22Rv1 (cell line): ENCODE data around the gene ATAD5.

Experiments
- ZFX ChIP-seq: fragments of 450-650 bp; IDR thresholded peaks from 2 replicates; pipeline ENCODE4 v1.6.1; 2017; ENCODE audit warnings: antibody characterized with exemption, borderline replicate concordance
- TF ChIP-seq, protein P1 (sequence below): fragments of 450-650 bp; IDR thresholded peaks from 2 replicates; pipeline ENCODE4 v1.5.1; 2017; ENCODE audit warnings: mild to moderate bottlenecking

DNA sequence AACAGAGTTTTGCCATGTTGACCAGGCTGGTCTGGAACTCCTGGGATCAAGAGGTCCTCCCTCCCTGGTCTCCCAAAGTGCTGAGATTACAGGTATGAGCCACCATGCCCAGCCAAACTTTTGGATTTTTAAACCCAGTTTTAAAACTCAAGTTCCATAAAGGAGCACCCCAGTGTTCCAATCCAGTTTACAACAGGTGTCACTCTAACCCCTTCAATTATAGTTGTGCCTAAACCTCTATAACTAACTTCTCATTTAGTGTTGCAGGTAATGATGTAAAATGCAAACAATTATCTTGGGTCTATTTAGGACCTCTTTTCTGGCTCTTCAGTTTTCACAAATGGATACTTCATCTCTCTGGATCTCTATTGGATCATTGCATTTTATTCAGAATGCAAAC is 82.2 kb downstream of the ATAD5 start:
- TF ChIP-seq, protein P1, sequence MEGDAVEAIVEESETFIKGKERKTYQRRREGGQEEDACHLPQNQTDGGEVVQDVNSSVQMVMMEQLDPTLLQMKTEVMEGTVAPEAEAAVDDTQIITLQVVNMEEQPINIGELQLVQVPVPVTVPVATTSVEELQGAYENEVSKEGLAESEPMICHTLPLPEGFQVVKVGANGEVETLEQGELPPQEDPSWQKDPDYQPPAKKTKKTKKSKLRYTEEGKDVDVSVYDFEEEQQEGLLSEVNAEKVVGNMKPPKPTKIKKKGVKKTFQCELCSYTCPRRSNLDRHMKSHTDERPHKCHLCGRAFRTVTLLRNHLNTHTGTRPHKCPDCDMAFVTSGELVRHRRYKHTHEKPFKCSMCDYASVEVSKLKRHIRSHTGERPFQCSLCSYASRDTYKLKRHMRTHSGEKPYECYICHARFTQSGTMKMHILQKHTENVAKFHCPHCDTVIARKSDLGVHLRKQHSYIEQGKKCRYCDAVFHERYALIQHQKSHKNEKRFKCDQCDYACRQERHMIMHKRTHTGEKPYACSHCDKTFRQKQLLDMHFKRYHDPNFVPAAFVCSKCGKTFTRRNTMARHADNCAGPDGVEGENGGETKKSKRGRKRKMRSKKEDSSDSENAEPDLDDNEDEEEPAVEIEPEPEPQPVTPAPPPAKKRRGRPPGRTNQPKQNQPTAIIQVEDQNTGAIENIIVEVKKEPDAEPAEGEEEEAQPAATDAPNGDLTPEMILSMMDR, result no peak
- TF ChIP-seq ZFX, result no peak
